SH-SY5Y (cell line): Measurements from ENCODE around the gene HDAC6.

ENCODE experiments used
- GATA2 ChIP-seq: IDR thresholded peaks from 2 replicates; pipeline ENCODE4 v1.6.1; 2011; ENCODE audit warnings: mild to moderate bottlenecking, low read depth, low read length
- GATA3 ChIP-seq: IDR thresholded peaks from 2 replicates; pipeline ENCODE4 v1.6.1; 2011; ENCODE audit warnings: low read depth, mild to moderate bottlenecking, low read length, moderate library complexity

GRCh38 chrX:48782795-48783194 lies 19.1 kb upstream of the HDAC6 start:
- TF ChIP-seq GATA2: no peak
- no peak for TF ChIP-seq GATA3
